Kidney capillary endothelial cell (primary cell): ENCODE results near the gene ERVH48-1.
A peak's percentile ranks its signal among the peaks of the same experiment; 100 is the strongest.
"Not testable (repeated sequence)": the region's sequence is repeated elsewhere in the genome, so short reads cannot be mapped to it uniquely, and the experiment has no call there.

Experiments
- DNase-seq: peaks from one replicate; pipeline ENCODE4 v3.0.0-alpha.2; 2018; ENCODE audit warnings: low spot score

ERVH48-1 gene

DNA sequence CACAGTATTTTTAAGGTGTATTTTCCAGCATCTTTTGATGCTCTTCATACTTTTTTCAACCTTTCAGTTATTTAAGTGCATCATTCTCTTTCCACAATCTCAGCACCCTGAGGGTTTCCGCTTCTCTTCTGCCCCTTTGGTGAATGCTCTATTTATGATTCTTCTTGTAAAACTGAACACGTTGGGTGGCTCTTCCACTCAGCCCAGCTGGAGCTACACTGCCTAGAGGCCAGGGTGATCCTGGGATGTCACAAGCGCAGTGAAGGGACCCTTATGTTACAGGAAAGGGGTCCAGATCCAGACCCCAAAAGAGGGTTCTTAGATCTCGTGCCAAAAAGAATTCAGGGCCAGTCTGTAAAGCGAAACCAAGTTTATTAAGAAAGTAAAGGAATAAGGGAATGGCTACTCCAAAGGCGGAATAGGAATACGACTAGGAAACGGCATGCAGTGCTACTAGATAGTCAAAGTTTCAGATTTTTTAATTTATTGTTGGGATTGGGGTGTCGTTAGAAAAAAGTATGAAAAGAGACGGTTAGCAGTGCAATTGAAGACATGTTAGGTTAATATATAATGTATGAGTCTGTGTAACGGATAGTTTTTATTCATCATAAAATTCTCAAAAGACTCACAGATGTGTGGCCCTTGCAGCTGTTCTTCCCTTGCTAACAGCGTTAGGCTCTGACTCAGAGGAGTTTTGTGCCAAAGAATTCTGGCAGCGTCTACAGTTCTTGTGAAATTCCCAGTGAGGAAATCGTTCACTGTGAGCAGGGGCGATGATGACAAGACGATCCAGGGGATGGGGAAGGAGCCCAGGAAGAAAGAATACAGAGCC lies 14.4 kb upstream of the ERVH48-1 start:
- peak; percentile 10 for DNase-seq

DNA sequence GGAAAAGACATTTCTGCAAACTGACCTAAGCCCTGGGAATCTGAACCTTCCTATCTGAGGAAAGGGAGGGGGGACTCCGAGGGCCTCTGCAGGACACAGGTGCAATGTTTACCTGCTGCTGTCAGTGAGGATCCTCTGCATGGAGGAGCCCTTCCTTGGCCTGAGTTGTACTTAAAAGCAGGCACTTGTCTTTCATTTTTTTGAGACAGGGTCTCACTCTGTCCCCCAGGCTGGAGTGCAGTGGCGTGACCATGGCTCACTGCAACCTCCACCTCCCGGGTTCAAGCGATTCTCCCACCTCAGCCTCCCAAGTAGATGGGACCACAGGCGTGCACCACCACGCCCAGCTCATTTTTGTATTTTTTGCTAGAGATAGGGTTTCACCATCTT lies 13.2 kb upstream of the ERVH48-1 start:
- DNase-seq = not testable (repeated sequence)

GRCh38 chr21:42937960-42938605 lies 12.7 kb upstream of the ERVH48-1 start:
- no peak for DNase-seq

DNA sequence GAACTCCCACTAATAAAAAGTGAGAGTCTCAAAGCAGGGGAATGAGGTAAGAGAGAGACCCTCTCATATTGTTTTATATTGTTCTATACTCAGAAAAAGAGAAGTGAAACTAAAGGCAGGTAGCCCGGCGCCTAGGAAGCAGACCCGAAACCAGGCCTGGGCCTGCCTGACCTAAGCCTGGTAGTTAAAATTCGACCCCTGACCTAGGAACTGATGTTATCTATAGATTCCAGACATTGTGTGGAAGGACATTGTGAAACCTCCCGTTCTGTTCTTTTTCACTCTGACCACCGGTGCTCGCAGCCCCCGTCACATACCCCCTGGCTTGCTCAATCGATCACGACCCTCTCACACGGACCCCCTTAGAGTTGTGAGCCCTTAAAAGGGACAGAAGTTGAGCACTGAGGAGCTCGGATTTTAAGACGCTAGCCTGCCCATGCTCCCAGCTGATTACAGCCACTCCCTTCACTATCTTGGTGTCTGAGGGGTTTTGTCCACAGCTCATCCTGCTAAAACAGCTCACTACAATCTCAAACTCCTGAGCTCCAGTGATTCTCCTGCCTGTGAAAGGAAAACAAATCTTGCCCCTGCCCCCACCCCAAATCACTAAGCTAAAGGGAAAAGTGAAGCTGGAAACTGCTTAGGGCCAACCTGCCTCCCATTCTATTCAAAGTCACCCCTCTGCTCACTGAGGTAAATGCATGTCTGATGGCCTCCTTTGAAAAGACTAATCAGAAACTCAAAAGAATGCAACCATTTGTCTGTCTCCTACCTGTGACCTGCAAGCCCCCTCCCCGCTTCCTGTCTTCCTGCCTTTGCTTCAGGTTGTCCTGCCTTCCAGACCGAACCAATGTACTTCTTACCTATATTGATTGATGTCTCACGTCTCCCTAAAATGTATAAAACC lies 11.9 kb upstream of the ERVH48-1 start:
- DNase-seq = not testable (repeated sequence)

GRCh38 chr21:42936360-42936759 lies 10.9 kb upstream of the ERVH48-1 start:
- DNase-seq = not testable (repeated sequence)

- not testable (repeated sequence) for DNase-seq
These were observed 8.5 kb upstream of the ERVH48-1 start for GRCh38 chr21:42933973-42934372.

GRCh38 chr21:42933137-42933970 lies 7.9 kb upstream of the ERVH48-1 start:
- not testable (repeated sequence) for DNase-seq

- DNase-seq = not testable (repeated sequence)
These were observed 7.1 kb upstream of the ERVH48-1 start for GRCh38 chr21:42932378-42933136.

GRCh38 chr21:42931560-42932235 lies 6.3 kb upstream of the ERVH48-1 start:
- DNase-seq = no peak

- no peak for DNase-seq
These were observed 4.5 kb upstream of the ERVH48-1 start for GRCh38 chr21:42929969-42930368.

DNA sequence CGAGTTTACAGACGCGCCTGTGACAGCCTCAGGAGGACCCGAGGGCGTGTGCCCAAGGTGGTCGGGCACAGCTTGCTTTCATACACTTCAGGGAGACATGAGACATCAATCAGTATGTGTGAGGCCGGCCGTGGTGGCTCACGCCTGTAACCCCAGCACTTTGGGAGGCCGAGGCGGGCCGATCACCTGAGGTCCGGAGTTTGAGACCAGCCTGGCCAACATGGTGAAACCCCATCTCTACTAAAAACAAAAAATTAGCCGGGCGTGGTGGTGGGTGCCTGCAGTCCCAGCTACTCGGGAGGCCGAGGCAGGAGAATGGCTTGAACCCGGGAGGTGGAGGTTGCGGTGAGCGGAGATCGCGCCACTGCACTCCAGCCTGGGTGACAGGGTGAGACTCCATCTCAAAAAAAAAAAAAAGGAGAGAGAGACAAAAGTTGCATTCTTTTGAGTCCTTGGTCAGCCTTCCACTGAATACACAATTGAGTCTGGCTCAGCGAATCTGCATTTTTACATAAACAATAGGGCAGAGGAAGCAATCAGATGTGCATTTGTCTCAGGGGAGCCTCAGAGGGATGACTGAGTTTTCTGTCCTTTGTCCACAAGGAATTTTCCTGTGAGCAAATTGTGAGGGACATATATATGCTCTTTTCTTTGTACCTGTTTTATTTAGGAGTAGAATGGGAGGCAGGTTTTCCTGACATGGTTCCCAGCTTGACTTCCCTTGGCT lies 2.2 kb upstream of the ERVH48-1 start:
- not testable (repeated sequence) for DNase-seq

- no peak for DNase-seq
These were observed 1.0 kb downstream of the ERVH48-1 start for GRCh38 chr21:42924433-42924751.

- peak; percentile 74 for DNase-seq
These were observed 1.6 kb downstream of the ERVH48-1 start for GRCh38 chr21:42923553-42924432.

DNA sequence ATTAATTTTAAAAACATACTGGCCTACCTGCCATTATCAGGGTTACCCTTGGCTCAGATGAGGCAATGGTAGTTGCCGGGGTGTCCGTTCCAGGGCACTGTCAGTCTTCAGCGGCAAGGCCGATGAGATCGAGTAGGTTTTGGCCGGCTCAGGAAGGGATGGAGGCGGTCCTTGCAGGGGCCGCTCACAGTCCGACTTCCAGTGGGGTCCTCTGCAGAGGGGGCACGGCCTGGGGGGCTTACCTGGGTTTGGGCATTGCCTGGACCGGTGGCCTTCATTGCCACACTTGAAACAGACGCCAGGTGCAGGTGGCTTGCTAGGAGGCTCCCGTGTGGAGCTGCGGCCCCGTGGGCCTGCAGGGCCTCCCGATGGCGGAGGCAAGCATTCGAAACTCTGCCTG lies 2.5 kb downstream of the ERVH48-1 start:
- DNase-seq = no peak

GRCh38 chr21:42921927-42922326 lies 3.5 kb downstream of the ERVH48-1 start:
- DNase-seq = no peak

DNA sequence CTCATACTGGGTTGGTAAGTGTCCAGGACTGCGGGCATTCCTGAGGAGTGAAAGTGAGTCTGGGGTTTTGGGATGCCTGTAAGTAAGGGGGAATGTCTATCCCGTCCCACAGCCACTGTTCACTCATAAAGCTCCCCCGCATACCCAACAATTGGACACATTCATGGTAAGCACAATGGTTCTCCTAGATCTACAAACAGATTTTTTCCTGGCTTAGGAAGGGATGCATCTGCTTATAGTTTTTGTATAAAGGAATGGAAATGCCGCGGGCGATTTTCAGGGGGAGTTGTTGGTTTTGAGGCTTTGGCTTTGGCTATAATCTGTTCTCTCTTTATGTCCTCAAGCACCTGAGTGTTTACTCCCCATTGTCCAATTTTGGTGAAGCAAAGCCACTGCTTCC lies 7.1 kb downstream of the ERVH48-1 start:
- no peak for DNase-seq

DNA sequence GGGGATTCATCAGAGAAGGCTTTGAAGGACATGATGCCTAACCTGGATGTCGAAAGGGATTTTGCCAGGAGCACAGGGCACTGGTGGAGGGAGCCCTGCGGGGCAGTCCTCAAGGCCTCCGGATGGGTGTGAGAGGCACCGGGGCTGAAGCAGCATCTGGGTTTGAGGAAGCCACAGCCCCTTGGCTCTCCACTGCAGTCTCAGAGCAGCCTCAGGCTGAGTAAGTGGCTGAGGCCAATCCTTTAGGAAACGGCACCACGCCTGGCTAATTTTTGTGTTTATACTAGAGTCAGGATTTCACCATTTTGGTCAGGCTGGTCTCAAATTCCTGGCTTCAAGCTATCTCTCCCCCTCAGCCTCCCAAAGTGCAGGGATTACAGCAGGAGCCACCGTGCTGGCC lies 12.0 kb downstream of the ERVH48-1 start:
- DNase-seq = no peak

DNA sequence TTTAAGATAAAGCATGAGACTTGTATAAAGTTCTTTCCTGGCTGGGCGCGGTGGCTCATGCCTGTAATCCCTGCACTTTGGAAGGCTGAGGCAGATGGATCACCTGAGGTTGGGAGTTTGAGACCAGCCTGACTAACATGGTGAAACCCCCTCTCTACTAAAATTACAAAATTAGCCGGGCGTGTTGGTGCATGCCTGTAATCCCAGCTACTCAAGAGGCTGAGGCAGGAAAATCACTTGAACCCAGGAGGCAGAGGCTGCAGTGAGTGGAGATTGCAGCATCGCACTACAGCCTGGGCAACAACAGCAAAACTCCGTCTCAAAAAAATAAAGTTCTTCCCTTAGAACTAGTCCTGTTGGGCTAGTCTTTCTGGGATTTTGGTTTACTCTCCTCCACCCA lies 13.5 kb downstream of the ERVH48-1 start:
- DNase-seq = not testable (repeated sequence)

DNA sequence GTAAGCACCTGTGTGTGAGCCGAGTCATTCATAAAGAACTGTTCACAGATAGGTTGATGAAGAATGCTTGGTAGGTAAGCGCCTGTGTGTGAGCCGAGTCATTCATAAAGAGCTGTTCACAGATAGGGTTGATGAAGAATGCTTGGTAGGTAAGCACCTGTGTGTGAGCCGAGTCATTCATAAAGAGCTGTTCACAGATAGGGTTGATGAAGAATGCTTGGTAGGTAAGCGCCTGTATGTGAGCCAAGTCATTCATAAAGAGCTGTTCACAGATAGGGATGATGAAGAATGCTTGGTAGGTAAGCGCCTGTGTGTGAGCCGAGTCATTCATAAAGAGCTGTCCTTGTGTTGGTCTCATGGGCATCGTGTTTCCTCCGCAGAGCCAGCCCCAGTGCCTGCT lies 16.9 kb downstream of the ERVH48-1 start:
- not testable (repeated sequence) for DNase-seq
